Measurements from ENCODE around the gene TNXB. TPM values are rescaled to one million over a fixed set of nuclear protein-coding genes. Genes with fewer than 3 reads are reported as not detected.

The TNXB gene, protein sequence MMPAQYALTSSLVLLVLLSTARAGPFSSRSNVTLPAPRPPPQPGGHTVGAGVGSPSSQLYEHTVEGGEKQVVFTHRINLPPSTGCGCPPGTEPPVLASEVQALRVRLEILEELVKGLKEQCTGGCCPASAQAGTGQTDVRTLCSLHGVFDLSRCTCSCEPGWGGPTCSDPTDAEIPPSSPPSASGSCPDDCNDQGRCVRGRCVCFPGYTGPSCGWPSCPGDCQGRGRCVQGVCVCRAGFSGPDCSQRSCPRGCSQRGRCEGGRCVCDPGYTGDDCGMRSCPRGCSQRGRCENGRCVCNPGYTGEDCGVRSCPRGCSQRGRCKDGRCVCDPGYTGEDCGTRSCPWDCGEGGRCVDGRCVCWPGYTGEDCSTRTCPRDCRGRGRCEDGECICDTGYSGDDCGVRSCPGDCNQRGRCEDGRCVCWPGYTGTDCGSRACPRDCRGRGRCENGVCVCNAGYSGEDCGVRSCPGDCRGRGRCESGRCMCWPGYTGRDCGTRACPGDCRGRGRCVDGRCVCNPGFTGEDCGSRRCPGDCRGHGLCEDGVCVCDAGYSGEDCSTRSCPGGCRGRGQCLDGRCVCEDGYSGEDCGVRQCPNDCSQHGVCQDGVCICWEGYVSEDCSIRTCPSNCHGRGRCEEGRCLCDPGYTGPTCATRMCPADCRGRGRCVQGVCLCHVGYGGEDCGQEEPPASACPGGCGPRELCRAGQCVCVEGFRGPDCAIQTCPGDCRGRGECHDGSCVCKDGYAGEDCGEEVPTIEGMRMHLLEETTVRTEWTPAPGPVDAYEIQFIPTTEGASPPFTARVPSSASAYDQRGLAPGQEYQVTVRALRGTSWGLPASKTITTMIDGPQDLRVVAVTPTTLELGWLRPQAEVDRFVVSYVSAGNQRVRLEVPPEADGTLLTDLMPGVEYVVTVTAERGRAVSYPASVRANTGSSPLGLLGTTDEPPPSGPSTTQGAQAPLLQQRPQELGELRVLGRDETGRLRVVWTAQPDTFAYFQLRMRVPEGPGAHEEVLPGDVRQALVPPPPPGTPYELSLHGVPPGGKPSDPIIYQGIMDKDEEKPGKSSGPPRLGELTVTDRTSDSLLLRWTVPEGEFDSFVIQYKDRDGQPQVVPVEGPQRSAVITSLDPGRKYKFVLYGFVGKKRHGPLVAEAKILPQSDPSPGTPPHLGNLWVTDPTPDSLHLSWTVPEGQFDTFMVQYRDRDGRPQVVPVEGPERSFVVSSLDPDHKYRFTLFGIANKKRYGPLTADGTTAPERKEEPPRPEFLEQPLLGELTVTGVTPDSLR (N-terminal part only)
- total RNA-seq: 0.23 TPM in 1 of 2 replicates, not detected in the other

DNA sequence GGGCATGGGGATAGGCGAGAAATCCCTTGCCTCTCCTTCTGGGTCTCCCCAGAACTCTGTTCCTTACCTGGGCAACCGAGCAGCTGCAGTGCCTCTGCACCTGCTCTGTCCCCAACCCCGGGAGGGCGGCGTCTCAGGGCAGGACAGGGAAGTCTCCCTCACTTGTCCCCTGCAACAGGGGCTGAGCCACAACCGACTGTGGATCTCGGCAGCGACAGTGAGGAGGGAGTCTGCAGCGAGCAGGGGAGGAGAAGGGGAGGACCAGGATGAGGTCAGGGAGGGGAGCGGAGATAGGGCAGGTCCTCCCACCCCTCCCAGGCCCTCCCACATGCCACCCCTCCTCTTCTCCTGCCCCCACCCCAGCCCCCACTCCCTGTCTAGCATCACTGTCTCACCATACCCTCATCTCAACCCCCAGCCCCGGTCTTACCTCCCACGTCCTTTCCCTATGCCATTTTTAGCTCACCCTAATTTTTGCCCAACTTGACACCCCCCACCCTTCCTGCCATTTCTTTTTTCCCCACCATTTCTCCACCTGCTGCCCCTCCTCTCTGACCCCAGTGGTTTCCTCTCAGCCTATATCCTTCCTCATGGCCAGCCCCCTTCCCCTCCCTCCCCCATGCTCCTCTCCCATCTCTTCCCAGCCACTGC lies at the start of gene TNXB:
Gene TNXB, minus strand, starts transcription at position 225 of the 651 bp plus-strand sequence. CDS start 11,140 bp downstream, outside the sequence.
- TF ChIP-seq, protein P1, sequence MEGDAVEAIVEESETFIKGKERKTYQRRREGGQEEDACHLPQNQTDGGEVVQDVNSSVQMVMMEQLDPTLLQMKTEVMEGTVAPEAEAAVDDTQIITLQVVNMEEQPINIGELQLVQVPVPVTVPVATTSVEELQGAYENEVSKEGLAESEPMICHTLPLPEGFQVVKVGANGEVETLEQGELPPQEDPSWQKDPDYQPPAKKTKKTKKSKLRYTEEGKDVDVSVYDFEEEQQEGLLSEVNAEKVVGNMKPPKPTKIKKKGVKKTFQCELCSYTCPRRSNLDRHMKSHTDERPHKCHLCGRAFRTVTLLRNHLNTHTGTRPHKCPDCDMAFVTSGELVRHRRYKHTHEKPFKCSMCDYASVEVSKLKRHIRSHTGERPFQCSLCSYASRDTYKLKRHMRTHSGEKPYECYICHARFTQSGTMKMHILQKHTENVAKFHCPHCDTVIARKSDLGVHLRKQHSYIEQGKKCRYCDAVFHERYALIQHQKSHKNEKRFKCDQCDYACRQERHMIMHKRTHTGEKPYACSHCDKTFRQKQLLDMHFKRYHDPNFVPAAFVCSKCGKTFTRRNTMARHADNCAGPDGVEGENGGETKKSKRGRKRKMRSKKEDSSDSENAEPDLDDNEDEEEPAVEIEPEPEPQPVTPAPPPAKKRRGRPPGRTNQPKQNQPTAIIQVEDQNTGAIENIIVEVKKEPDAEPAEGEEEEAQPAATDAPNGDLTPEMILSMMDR (conservative IDR thresholded peaks at IDR 0.05; ENCODE audit: low read depth, low read length): no peak
- DNase-seq (ENCODE audit: low read depth): no peak
- no peak within 1 kb of the TSS for H3K4me3 ChIP-seq (ENCODE audit: low read depth, low read length)

DNA sequence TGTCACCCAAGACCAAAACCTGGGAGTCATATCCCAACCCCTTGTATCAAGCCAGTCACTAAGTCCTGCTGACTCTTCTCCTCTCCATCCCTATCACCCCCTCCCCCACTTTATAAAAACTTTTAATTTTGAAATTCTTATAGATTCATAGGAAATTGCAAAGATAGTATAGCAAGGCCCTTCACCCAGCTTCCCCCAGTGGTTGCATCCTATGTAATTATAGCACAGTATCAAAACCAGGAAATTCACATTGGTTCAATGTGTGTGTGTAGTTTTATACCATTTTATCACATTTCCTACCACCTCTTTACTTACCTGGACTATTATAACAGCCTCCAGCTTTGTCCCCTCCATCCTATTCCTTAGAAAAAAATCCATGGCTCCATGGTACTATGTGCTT lies 48.9 kb upstream of the TNXB start:
- H3K4me3 ChIP-seq (ENCODE audit: low read depth, low read length): no peak overlapping the region
- DNase-seq (ENCODE audit: low read depth): no peak
- TF ChIP-seq, protein P1 (conservative IDR thresholded peaks at IDR 0.05; ENCODE audit: low read depth, low read length): no peak

DNA sequence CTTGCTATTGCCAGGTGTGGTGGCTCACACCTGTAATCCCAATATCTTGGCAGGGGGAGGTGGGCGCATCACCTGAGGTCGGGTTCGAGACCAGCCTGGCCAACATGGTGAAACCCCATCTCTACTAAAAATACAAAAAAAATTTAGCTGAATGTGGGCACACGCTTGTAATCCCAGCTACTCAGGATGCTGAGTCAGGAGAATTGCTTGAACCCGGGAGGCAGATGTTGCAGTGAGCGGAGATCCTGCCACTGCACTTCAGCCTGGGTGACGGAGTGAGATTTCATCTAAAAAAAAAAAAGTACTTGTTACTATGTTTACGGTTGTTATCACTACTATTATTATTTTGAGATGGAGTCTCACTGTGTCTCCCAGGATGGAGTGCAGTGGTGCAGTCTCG lies 47.8 kb upstream of the TNXB start:
- no peak for DNase-seq (ENCODE audit: low read depth)
- TF ChIP-seq, protein P1 (conservative IDR thresholded peaks at IDR 0.05; ENCODE audit: low read depth, low read length): no peak
- H3K4me3 ChIP-seq (ENCODE audit: low read depth, low read length): no peak overlapping the region

DNA sequence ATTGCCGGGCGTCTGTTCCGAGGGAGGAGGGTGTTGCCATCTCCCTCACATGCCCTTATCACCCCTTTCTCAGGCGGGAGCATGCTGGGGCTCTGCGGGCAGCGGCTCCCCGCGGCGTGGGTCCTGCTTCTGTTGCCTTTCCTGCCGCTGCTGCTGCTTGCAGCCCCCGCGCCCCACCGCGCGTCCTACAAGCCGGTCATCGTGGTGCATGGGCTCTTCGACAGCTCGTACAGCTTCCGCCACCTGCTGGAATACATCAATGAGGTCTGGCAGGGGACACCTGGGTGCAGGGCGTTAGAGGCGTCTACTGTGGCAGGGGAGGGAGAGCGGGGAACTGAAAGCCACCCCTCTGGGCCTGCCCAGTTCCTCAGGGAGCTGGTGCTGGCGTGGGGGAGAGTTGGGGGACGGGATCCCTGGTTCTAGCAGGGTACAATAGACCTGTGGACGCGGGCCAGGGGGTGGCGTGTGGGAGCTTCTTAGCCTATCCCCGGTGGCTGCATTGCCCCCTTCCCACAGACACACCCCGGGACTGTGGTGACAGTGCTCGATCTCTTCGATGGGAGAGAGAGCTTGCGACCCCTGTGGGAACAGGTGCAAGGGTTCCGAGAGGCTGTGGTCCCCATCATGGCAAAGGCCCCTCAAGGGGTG lies 45.5 kb upstream of the TNXB start:
- peak overlapping the region; percentile 99 for H3K4me3 ChIP-seq (ENCODE audit: low read depth, low read length)
- DNase-seq (ENCODE audit: low read depth): no peak
- TF ChIP-seq, protein P1 (conservative IDR thresholded peaks at IDR 0.05; ENCODE audit: low read depth, low read length): peak; percentile 75

DNA sequence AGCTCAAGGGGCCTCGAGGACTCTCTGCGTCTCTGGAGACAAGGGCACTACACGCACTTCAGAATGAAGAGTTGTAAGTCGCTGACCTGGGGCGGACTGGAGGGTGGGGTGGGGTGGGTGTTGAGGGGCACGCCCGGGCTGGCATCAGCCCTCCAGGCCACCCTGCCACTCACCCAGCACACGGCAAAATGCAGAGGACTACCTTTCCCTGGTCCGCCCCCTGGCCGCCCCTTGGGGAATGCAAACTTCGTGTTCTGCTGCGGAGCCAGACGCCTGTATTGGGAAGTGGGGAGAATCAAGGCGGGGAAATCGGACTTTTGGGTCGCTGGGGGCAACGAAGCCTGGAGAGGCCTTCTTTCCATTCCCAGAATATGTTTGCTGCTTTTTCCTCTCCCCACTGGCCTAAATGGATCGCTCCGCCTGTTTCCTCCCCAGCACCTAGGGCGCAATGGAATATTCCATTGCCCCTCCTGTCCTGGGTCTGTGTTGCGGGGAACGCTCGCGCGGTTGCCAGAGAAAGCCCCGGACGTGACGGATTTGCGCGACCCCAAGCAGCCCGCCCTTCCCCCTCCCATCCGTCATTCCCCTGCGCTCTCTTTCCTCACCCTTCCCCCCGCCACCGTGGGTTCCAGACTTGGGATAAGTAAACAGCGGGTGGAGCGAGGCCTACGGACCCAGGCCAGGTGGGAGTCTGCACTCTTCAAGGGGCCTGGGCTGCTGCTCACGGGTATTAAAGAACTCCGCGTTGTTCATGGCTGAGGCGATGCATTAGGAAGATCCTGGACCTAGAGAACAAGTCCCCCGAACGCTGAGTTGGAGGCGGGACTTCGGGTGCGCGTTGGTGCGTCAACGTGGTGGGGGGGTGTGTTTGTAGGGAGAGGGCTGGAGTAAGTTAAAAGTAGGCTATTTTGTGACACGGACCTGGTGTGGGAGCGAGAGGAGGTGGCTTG lies 44.7 kb upstream of the TNXB start, which contains the start of gene PPT2:
Gene PPT2, plus strand, starts transcription at position 578 of the 950 bp plus-strand sequence. CDS start 454 bp downstream, outside the sequence.
- no peak for DNase-seq (ENCODE audit: low read depth)
- TF ChIP-seq, protein P1 (conservative IDR thresholded peaks at IDR 0.05; ENCODE audit: low read depth, low read length): peak; percentile 36
- peak within 1 kb of the TSS; percentile 99 for H3K4me3 ChIP-seq (ENCODE audit: low read depth, low read length)

Data from epithelial cell of proximal tubule (primary cell).